Activated CD4-positive, alpha-beta T cell treated with anti-CD3 and anti-CD28 coated beads, Interleukin-2, amount 50 U/mL, for 24 hours (primary cell): Measurements from ENCODE around the gene CHI3L1.

Experiments
- DNase-seq, 2 donors: peaks; one replicate each; pipeline ENCODE4 v3.0.0-alpha.2; 2020; ENCODE audit warnings: low read depth in 1 of 2, low spot score in 1 of 2

The CHI3L1 gene

GRCh38 chr1:203152158-203153034 lies 34.1 kb downstream of the CHI3L1 start:
- DNase-seq: no peak

- no peak for DNase-seq
Measured at GRCh38 chr1:203151362-203152157, 34.9 kb downstream of the CHI3L1 start.

- no peak for DNase-seq
Measured at GRCh38 chr1:203150511-203151297, 35.8 kb downstream of the CHI3L1 start.

- no peak for DNase-seq
Measured at GRCh38 chr1:203149188-203149840, 37.2 kb downstream of the CHI3L1 start.

- DNase-seq: no peak
Measured at GRCh38 chr1:203148579-203148978, 37.9 kb downstream of the CHI3L1 start.

GRCh38 chr1:203148127-203148526 lies 38.4 kb downstream of the CHI3L1 start:
- DNase-seq: no peak

- DNase-seq: no peak
Measured at GRCh38 chr1:203147376-203147775, 39.1 kb downstream of the CHI3L1 start.

- no peak for DNase-seq
Measured at GRCh38 chr1:203146537-203146936, 40.0 kb downstream of the CHI3L1 start.

- no peak for DNase-seq
Measured at GRCh38 chr1:203146042-203146369, 40.5 kb downstream of the CHI3L1 start.

GRCh38 chr1:203145321-203146041 lies 41.0 kb downstream of the CHI3L1 start:
- no peak for DNase-seq

GRCh38 chr1:203144661-203145060 lies 41.8 kb downstream of the CHI3L1 start:
- DNase-seq: no peak

GRCh38 chr1:203143641-203144040 lies 42.9 kb downstream of the CHI3L1 start:
- no peak for DNase-seq

- DNase-seq: no peak
Measured at GRCh38 chr1:203142684-203143408, 43.7 kb downstream of the CHI3L1 start.

GRCh38 chr1:203142124-203142523 lies 44.4 kb downstream of the CHI3L1 start:
- DNase-seq: no peak

GRCh38 chr1:203140743-203141520 lies 45.6 kb downstream of the CHI3L1 start:
- no peak for DNase-seq

- no peak for DNase-seq
Measured at GRCh38 chr1:203139976-203140475, 46.5 kb downstream of the CHI3L1 start.

GRCh38 chr1:203138066-203138465 lies 48.4 kb downstream of the CHI3L1 start:
- DNase-seq: no peak

- no peak for DNase-seq
Measured at GRCh38 chr1:203137324-203137723, 49.2 kb downstream of the CHI3L1 start.
